GM23338 (cell line): ENCODE data around the gene CCDC6. TPM values are rescaled to one million over a fixed set of nuclear protein-coding genes. Genes with fewer than 3 reads are reported as not detected.
A peak's percentile ranks its signal among the peaks of the same experiment; 100 is the strongest.

Source experiments
- ATAC-seq: fragments of 200-7000 bp; cut with Tn5 transposase; 3 replicates; pipeline ENCODE4 v1.9.1; 2020
- DNase-seq: peaks from one replicate; pipeline ENCODE4 v3.0.0-alpha.2; 2015; ENCODE audit warnings: low spot score
- H2AFZ ChIP-seq: fragments of 200-600 bp; sonication (generic); 2 replicates; pipeline ENCODE4 v1.8.0; 2016; ENCODE audit warnings: antibody characterized with exemption, mild to moderate bottlenecking, moderate library complexity
- H3F3A ChIP-seq: fragments of 200-600 bp; sonication (generic); replicated peaks from 2 replicates; pipeline ENCODE4 v1.8.0; 2017; ENCODE audit warnings: antibody characterized with exemption, mixed run types, low read depth
- H3K27ac ChIP-seq: fragments of 200-600 bp; sonication (generic); 2 replicates; pipeline ENCODE4 v1.6.1; 2016; ENCODE audit warnings: low read depth
- H3K27me3 ChIP-seq: fragments of 200-600 bp; sonication (generic); 2 replicates; pipeline ENCODE4 v1.8.0; 2016; ENCODE audit warnings: mild to moderate bottlenecking, mixed run types, moderate library complexity; ENCODE audit not compliant: insufficient read depth
- H3K36me3 ChIP-seq: fragments of 200-600 bp; sonication (generic); 2 replicates; pipeline ENCODE4 v1.8.0; 2016; ENCODE audit warnings: mild to moderate bottlenecking; ENCODE audit not compliant: insufficient read depth
- H3K4me1 ChIP-seq: fragments of 200-600 bp; sonication (generic); 2 replicates; pipeline ENCODE4 v1.8.0; 2016; ENCODE audit warnings: mild to moderate bottlenecking, moderate library complexity; ENCODE audit not compliant: insufficient read depth
- H3K4me2 ChIP-seq: fragments of 200-600 bp; sonication (generic); 2 replicates; pipeline ENCODE4 v1.7.1; 2017; ENCODE audit warnings: mixed run types
- H3K4me3 ChIP-seq: fragments of 200-600 bp; sonication (generic); 2 replicates; pipeline ENCODE4 v1.6.1; 2016; ENCODE audit warnings: mixed run types
- H3K79me2 ChIP-seq: fragments of 200-600 bp; sonication (generic); replicated peaks from 2 replicates; pipeline ENCODE4 v1.8.0; 2017; ENCODE audit warnings: mild to moderate bottlenecking; ENCODE audit not compliant: insufficient read depth
- H3K9me2 ChIP-seq: fragments of 200-600 bp; sonication (generic); 2 replicates; pipeline ENCODE4 v1.8.0; 2017; ENCODE audit not compliant: insufficient read depth
- H4K20me1 ChIP-seq: fragments of 200-600 bp; sonication (generic); replicated peaks from 2 replicates; pipeline ENCODE4 v1.8.0; 2017; ENCODE audit warnings: mild to moderate bottlenecking; ENCODE audit not compliant: insufficient read depth
- H3K27ac Mint-ChIP-seq: 2 replicates; pipeline ENCODE4 v1.8.0; 2020; ENCODE audit warnings: inconsistent platforms, mild to moderate bottlenecking, moderate library complexity, mixed read lengths
- H3K27me3 Mint-ChIP-seq: 3 replicates; pipeline ENCODE4 v1.8.0; 2022; ENCODE audit warnings: low read depth, mild to moderate bottlenecking, moderate library complexity, mixed read lengths, inconsistent platforms; ENCODE audit not compliant: insufficient read depth, poor library complexity
- H3K36me3 Mint-ChIP-seq: 3 replicates; pipeline ENCODE4 v1.8.0; 2021; ENCODE audit warnings: low read depth, mild to moderate bottlenecking, inconsistent platforms, moderate library complexity, mixed read lengths
- H3K4me1 Mint-ChIP-seq: 3 replicates; pipeline ENCODE4 v1.8.0; 2020; ENCODE audit warnings: mild to moderate bottlenecking, inconsistent platforms, mixed read lengths
- H3K4me3 Mint-ChIP-seq: 3 replicates; pipeline ENCODE4 v1.8.0; 2021; ENCODE audit warnings: moderate library complexity, mild to moderate bottlenecking, inconsistent platforms, mixed read lengths
- H3K9me3 Mint-ChIP-seq: 3 replicates; pipeline ENCODE4 v1.8.0; 2020; ENCODE audit warnings: moderate library complexity, mild to moderate bottlenecking, inconsistent platforms, mixed read lengths
- CREB1 ChIP-seq: fragments of 250-450 bp; sonication (Bioruptor Pico); IDR thresholded peaks from 2 replicates; pipeline ENCODE4 v1.5.0; 2020; ENCODE audit warnings: low read depth, mild to moderate bottlenecking, moderate library complexity
- ETS1 ChIP-seq: IDR thresholded peaks from 2 replicates; pipeline ENCODE4 v1.6.1; 2016; ENCODE audit warnings: antibody characterized with exemption
- EZH2 ChIP-seq: fragments of 200-600 bp; sonication (generic); IDR thresholded peaks from one replicate; pipeline ENCODE4 v1.8.0; 2017; ENCODE audit warnings: antibody characterized with exemption, mild to moderate bottlenecking, low read depth; ENCODE audit not compliant: unreplicated experiment
- EZH2phosphoT487 ChIP-seq: fragments of 200-600 bp; sonication (generic); IDR thresholded peaks from one replicate; pipeline ENCODE4 v1.8.1; 2018; ENCODE audit warnings: antibody characterized with exemption; ENCODE audit not compliant: unreplicated experiment
- JUNB ChIP-seq: IDR thresholded peaks from one replicate; pipeline ENCODE4 v1.6.1; 2016; ENCODE audit warnings: antibody characterized with exemption; ENCODE audit not compliant: unreplicated experiment
- NANOG ChIP-seq: IDR thresholded peaks from 2 replicates; pipeline ENCODE4 v1.6.1; 2016; ENCODE audit warnings: antibody characterized with exemption, borderline replicate concordance
- POLR2AphosphoS5 ChIP-seq: IDR thresholded peaks from 2 replicates; pipeline ENCODE4 v1.6.1; 2016; ENCODE audit warnings: antibody characterized with exemption, low read depth
- ZNF114 ChIP-seq: fragments of 250-450 bp; sonication (Bioruptor Pico); IDR thresholded peaks from 2 replicates; pipeline ENCODE4 v1.5.0; 2020; ENCODE audit warnings: mild to moderate bottlenecking, moderate library complexity
- ZNF331 ChIP-seq: fragments of 250-450 bp; sonication (Bioruptor Pico); IDR thresholded peaks from 2 replicates; pipeline ENCODE4 v1.5.0; 2020; ENCODE audit warnings: low read depth, mild to moderate bottlenecking, moderate library complexity
- ZNF462 ChIP-seq: fragments of 250-450 bp; sonication (Bioruptor Pico); IDR thresholded peaks from 2 replicates; pipeline ENCODE4 v1.5.0; 2020; ENCODE audit warnings: mild to moderate bottlenecking, moderate library complexity
- polyA plus RNA-seq: library from polyadenylated mRNA; unstranded; fragments of >200 nt; fragmentation: Nextera tagmentation; extraction: Ambion mirVana; gene quantifications from 2 replicates; pipeline ENCODE4 v1.2.1, GENCODE V29; 2016
- total RNA-seq: library from RNA; depleted of rRNA; stranded (reverse); fragments of >200 nt; shearing (Covaris generic); gene quantifications from 2 replicates; pipeline ENCODE4 v1.2.3, GENCODE V29; 2014
- TF ChIP-seq, protein P1 (sequence below): IDR thresholded peaks from one replicate; pipeline ENCODE4 v1.6.1; 2018; ENCODE audit warnings: antibody characterized with exemption; ENCODE audit not compliant: unreplicated experiment

CCDC6 gene
- total and polyA plus RNA-seq, 2 experiments from 2014 or later, result 32.5 to 66.9 TPM

GRCh38 chr10:59803714-59804113 is 102.6 kb downstream of the CCDC6 start:
- H3K4me3 Mint-ChIP-seq, result no peak overlapping the region
- no peak overlapping the region for H2AFZ ChIP-seq
- H3K9me3 Mint-ChIP-seq, result no peaks in the 10 kb centered on the region
- H3K36me3 ChIP-seq, result peaks cover 31% of the 10 kb centered on the region
- peaks cover 5% of the 10 kb centered on the region; the same call in 1 of the 2 replicates for H3K4me1 ChIP-seq
- peaks cover 78% of the 10 kb centered on the region for H3K36me3 Mint-ChIP-seq
- 0 out of 2 replicates have a peak overlapping the region, but pooled peaks have one; percentile 48 for H3K4me2 ChIP-seq
- 0 out of 2 replicates have a peak overlapping the region, but pooled peaks have one; percentile 11 for H3K27ac Mint-ChIP-seq
- H3K79me2 ChIP-seq, result no peaks in the 10 kb centered on the region
- H3F3A ChIP-seq, result no peaks in the 10 kb centered on the region; the same call in 1 of the 2 replicates
- DNase-seq (no peak), ATAC-seq (no peak)
- H3K9me2 ChIP-seq, result no peaks in the 10 kb centered on the region
- TF ChIP-seq, protein P1, sequence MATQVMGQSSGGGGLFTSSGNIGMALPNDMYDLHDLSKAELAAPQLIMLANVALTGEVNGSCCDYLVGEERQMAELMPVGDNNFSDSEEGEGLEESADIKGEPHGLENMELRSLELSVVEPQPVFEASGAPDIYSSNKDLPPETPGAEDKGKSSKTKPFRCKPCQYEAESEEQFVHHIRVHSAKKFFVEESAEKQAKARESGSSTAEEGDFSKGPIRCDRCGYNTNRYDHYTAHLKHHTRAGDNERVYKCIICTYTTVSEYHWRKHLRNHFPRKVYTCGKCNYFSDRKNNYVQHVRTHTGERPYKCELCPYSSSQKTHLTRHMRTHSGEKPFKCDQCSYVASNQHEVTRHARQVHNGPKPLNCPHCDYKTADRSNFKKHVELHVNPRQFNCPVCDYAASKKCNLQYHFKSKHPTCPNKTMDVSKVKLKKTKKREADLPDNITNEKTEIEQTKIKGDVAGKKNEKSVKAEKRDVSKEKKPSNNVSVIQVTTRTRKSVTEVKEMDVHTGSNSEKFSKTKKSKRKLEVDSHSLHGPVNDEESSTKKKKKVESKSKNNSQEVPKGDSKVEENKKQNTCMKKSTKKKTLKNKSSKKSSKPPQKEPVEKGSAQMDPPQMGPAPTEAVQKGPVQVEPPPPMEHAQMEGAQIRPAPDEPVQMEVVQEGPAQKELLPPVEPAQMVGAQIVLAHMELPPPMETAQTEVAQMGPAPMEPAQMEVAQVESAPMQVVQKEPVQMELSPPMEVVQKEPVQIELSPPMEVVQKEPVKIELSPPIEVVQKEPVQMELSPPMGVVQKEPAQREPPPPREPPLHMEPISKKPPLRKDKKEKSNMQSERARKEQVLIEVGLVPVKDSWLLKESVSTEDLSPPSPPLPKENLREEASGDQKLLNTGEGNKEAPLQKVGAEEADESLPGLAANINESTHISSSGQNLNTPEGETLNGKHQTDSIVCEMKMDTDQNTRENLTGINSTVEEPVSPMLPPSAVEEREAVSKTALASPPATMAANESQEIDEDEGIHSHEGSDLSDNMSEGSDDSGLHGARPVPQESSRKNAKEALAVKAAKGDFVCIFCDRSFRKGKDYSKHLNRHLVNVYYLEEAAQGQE, result no peak
- TF ChIP-seq ZNF114 (no peak), ZNF462 (CRISPR knock-in tag) (no peak), ZNF331 (CRISPR knock-in tag) (no peak), CREB1 (CRISPR knock-in tag) (no peak), POLR2AphosphoS5 (no peak), EZH2 (no peak), JUNB (no peak), EZH2phosphoT487 (no peak), NANOG (no peak), ETS1 (no peak)
- 0 out of 2 replicates have a peak, but pooled peaks cover 14% of the 10 kb centered on the region for H4K20me1 ChIP-seq
- peaks cover 10% of the 10 kb centered on the region for H3K4me1 Mint-ChIP-seq
- no peak overlapping the region for H3K4me3 ChIP-seq
- H3K27ac ChIP-seq, result no peak overlapping the region
- H3K27me3 Mint-ChIP-seq, result no peaks in the 10 kb centered on the region
- H3K27me3 ChIP-seq, result no peaks in the 10 kb centered on the region
